IPS-20b (cell line): ENCODE measurements around the gene WDR12.
"Not testable (repeated sequence)": the region's sequence is repeated elsewhere in the genome, so short reads cannot be mapped to it uniquely, and the experiment has no call there.

ENCODE experiments used
- H3K27ac ChIP-seq: one replicate; pipeline ENCODE4 v1.5.1; 2013; ENCODE audit warnings: low read length
- H3K27me3 ChIP-seq: 2 replicates; pipeline ENCODE4 v1.6.1; 2013; ENCODE audit warnings: mild to moderate bottlenecking, low read length, inconsistent platforms; ENCODE audit not compliant: insufficient read depth
- H3K36me3 ChIP-seq: 2 replicates; pipeline ENCODE4 v1.6.1; 2013; ENCODE audit warnings: low read depth, mild to moderate bottlenecking, inconsistent platforms, low read length, moderate library complexity; ENCODE audit not compliant: insufficient read depth
- H3K4me1 ChIP-seq: 2 replicates; pipeline ENCODE4 v1.6.1; 2013; ENCODE audit warnings: mild to moderate bottlenecking, control low read depth, inconsistent platforms, low read length, moderate library complexity; ENCODE audit not compliant: insufficient read depth
- H3K4me3 ChIP-seq: 2 replicates; pipeline ENCODE4 v1.5.1; 2013; ENCODE audit warnings: mild to moderate bottlenecking, low read length, inconsistent platforms
- H3K9ac ChIP-seq: 2 replicates; pipeline ENCODE4 v1.6.1; 2013; ENCODE audit warnings: low read depth, mild to moderate bottlenecking, inconsistent platforms, low read length, moderate library complexity
- H3K9me3 ChIP-seq: 2 replicates; pipeline ENCODE4 v1.6.1; 2013; ENCODE audit warnings: mild to moderate bottlenecking, low read depth, low read length, inconsistent platforms; ENCODE audit not compliant: insufficient read depth

WDR12 gene

GRCh38 chr2:202932425-202933138 lies 21.1 kb upstream of the WDR12 start:
- Histone ChIP-seq H3K9me3 (no peaks in the 10 kb centered on the region), H3K36me3 (no peaks in the 10 kb centered on the region), H3K4me3 (no peak overlapping the region), H3K27ac (no peak overlapping the region), H3K9ac (no peak overlapping the region), H3K4me1 (no peaks in the 10 kb centered on the region; the same call in 1 of the 2 replicates), H3K27me3 (no peaks in the 10 kb centered on the region)

GRCh38 chr2:202918860-202919259 lies 7.4 kb upstream of the WDR12 start:
- Histone ChIP-seq H3K36me3 (no peaks in the 10 kb centered on the region), H3K4me1 (no peaks in the 10 kb centered on the region), H3K4me3 (no peak overlapping the region), H3K9me3 (no peaks in the 10 kb centered on the region), H3K27me3 (no peaks in the 10 kb centered on the region), H3K9ac (no peak overlapping the region), H3K27ac (no peak overlapping the region)

- peak overlapping the region; percentile 84 for H3K4me3 ChIP-seq
- not testable (repeated sequence) for H3K27me3 ChIP-seq
- H3K27ac ChIP-seq: peak overlapping the region; percentile 98
Measured at GRCh38 chr2:202912342-202913201, 1.1 kb upstream of the WDR12 start.

GRCh38 chr2:202911203-202911511 lies 316 bp downstream of the WDR12 start:
- Histone ChIP-seq H3K4me1 (no peaks in the 10 kb centered on the region), H3K4me3 (peak overlapping the region; percentile 84), H3K9me3 (no peaks in the 10 kb centered on the region), H3K27me3 (no peaks in the 10 kb centered on the region), H3K36me3 (peaks cover 16% of the 10 kb centered on the region), H3K27ac (no peak overlapping the region), H3K9ac (peak overlapping the region; percentile 91)

More at GRCh38 chr2:202912342-202913201, 1.1 kb upstream of the WDR12 start:
- H3K36me3 ChIP-seq, H3K9me3 ChIP-seq, H3K4me1 ChIP-seq: not testable (repeated sequence)
- peak overlapping the region; percentile 91; the same call in 1 of the 2 replicates for H3K9ac ChIP-seq

- H3K4me3 ChIP-seq: peak overlapping the region; percentile 84
- peak overlapping the region; percentile 91 for H3K9ac ChIP-seq
- peaks cover 21% of the 10 kb centered on the region for H3K36me3 ChIP-seq
- H3K27ac ChIP-seq: no peak overlapping the region
- H3K27me3 ChIP-seq: no peaks in the 10 kb centered on the region
- no peaks in the 10 kb centered on the region; the same call in 1 of the 2 replicates for H3K9me3 ChIP-seq
- no peaks in the 10 kb centered on the region for H3K4me1 ChIP-seq
Measured at GRCh38 chr2:202910698-202911097, 775 bp downstream of the WDR12 start.

GRCh38 chr2:202910250-202910649 lies 1.2 kb downstream of the WDR12 start:
- H3K9me3 ChIP-seq, H3K4me1 ChIP-seq, H3K27me3 ChIP-seq, H3K27ac ChIP-seq: not testable (repeated sequence)
- peaks cover 25% of the 10 kb centered on the region for H3K36me3 ChIP-seq
- peak overlapping the region; percentile 91; the same call in 1 of the 2 replicates for H3K9ac ChIP-seq
- H3K4me3 ChIP-seq: peak overlapping the region; percentile 84

GRCh38 chr2:202909394-202910192 lies 1.9 kb downstream of the WDR12 start:
- H3K36me3 ChIP-seq: peaks cover 32% of the 10 kb centered on the region
- H3K4me1 ChIP-seq: no peaks in the 10 kb centered on the region
- H3K4me3 ChIP-seq: peak overlapping the region; percentile 84
- no peak overlapping the region for H3K27ac ChIP-seq
- no peaks in the 10 kb centered on the region; the same call in 1 of the 2 replicates for H3K9me3 ChIP-seq
- no peaks in the 10 kb centered on the region for H3K27me3 ChIP-seq
- no peak overlapping the region for H3K9ac ChIP-seq

- no peaks in the 10 kb centered on the region for H3K27me3 ChIP-seq
- H3K4me1 ChIP-seq: no peaks in the 10 kb centered on the region
- peaks cover 37% of the 10 kb centered on the region for H3K36me3 ChIP-seq
- no peak overlapping the region for H3K4me3 ChIP-seq
- no peak overlapping the region for H3K9ac ChIP-seq
- no peak overlapping the region for H3K27ac ChIP-seq
- H3K9me3 ChIP-seq: no peaks in the 10 kb centered on the region; the same call in 1 of the 2 replicates
Measured at GRCh38 chr2:202908186-202908585, 3.3 kb downstream of the WDR12 start.

- not testable (repeated sequence) for H3K9me3 ChIP-seq, H3K27me3 ChIP-seq, H3K4me3 ChIP-seq, H3K4me1 ChIP-seq, H3K27ac ChIP-seq, H3K9ac ChIP-seq
- peaks cover 56% of the 10 kb centered on the region for H3K36me3 ChIP-seq
Measured at GRCh38 chr2:202905507-202905906, 6.0 kb downstream of the WDR12 start.

- peaks cover 93% of the 10 kb centered on the region for H3K36me3 ChIP-seq
- H3K4me3 ChIP-seq: no peak overlapping the region
- H3K9me3 ChIP-seq: no peaks in the 10 kb centered on the region
- H3K27me3 ChIP-seq: no peaks in the 10 kb centered on the region
- H3K4me1 ChIP-seq: no peaks in the 10 kb centered on the region
- no peak overlapping the region for H3K27ac ChIP-seq
- H3K9ac ChIP-seq: no peak overlapping the region
Measured at GRCh38 chr2:202885190-202885589, 26.3 kb downstream of the WDR12 start.

- Histone ChIP-seq H3K4me1 (no peaks in the 10 kb centered on the region), H3K27ac (no peak overlapping the region), H3K27me3 (no peaks in the 10 kb centered on the region), H3K9me3 (no peaks in the 10 kb centered on the region), H3K4me3 (no peak overlapping the region), H3K36me3 (peaks cover 93% of the 10 kb centered on the region), H3K9ac (no peak overlapping the region)
Measured at GRCh38 chr2:202883987-202884675, 27.3 kb downstream of the WDR12 start.
